Measurements from ENCODE around the gene DSP. TPM values are rescaled to one million over a fixed set of nuclear protein-coding genes. Genes with fewer than 3 reads are reported as not detected.

Gene DSP
- polyA plus RNA-seq, 1 donor (not counting 4 experiments of a cell fraction or from before 2014, with no cell fraction given): 255 TPM

DNA sequence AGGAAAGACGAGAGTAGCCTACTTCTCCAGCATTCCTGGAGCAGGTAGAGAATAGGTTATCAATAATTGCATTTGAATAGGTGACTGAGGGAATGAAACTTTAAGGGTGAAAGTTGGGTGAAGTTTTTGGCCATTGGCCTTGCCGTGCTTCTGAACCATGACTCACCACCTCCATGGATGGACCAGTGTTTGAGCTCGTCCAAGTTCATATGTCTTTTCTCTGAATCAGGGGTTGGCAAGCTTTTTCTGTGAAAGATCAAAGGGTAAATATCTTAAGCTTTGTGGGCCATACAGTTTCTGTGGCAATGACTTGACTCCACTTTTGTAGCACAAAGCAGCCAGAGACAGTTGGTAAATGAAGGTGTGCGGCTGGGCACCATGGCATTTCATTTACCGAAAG is 80.3 kb downstream of the DSP start:
- dilution Hi-C loops (cut with MboI; ENCODE audit: extremely low pct_ligation_motif_present, low sequenced_read_pairs): loop anchor here (25.0 kb wide), 1 partner anchor 334 kb away; no protein-coding TSS in a partner anchor
- no peaks in the 10 kb centered on the region for H4K20me1 ChIP-seq (ENCODE audit: control insufficient read depth, extremely low read depth, insufficient read depth, low read length)
- no peak overlapping the region for H3K9ac ChIP-seq (ENCODE audit: control insufficient read depth, extremely low read depth, insufficient read depth, low read length)
- no peaks in the 10 kb centered on the region for H3K9me1 ChIP-seq (ENCODE audit: control insufficient read depth, extremely low read depth, insufficient read depth, low read length)
- FAIRE-seq (no peak), DNase-seq (ENCODE audit: low read depth, low spot score) (no peak)
- no peaks in the 10 kb centered on the region for H3K9me3 ChIP-seq (ENCODE audit: control insufficient read depth, low read depth, low read length)
- TF ChIP-seq, protein P1, sequence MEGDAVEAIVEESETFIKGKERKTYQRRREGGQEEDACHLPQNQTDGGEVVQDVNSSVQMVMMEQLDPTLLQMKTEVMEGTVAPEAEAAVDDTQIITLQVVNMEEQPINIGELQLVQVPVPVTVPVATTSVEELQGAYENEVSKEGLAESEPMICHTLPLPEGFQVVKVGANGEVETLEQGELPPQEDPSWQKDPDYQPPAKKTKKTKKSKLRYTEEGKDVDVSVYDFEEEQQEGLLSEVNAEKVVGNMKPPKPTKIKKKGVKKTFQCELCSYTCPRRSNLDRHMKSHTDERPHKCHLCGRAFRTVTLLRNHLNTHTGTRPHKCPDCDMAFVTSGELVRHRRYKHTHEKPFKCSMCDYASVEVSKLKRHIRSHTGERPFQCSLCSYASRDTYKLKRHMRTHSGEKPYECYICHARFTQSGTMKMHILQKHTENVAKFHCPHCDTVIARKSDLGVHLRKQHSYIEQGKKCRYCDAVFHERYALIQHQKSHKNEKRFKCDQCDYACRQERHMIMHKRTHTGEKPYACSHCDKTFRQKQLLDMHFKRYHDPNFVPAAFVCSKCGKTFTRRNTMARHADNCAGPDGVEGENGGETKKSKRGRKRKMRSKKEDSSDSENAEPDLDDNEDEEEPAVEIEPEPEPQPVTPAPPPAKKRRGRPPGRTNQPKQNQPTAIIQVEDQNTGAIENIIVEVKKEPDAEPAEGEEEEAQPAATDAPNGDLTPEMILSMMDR (optimal IDR thresholded peaks at IDR 0.05 in 1 of 3, IDR thresholded peaks at IDR 0.05 in 1 of 3, conservative IDR thresholded peaks at IDR 0.05 in 1 of 3; ENCODE audit: extremely low read depth in 1 of 3, insufficient read depth in 2 of 3, low read length in 3 of 3): no peak
- TF ChIP-seq EZH2 (IDR thresholded peaks at IDR 0.05; ENCODE audit: low read length): no peak
- no peak overlapping the region for H3K27ac ChIP-seq (ENCODE audit: control insufficient read depth, insufficient read depth, low read length)
- no peak overlapping the region for H3K4me2 ChIP-seq (ENCODE audit: control insufficient read depth, extremely low read depth, insufficient read depth, low read depth, low read length)
- no peak overlapping the region for H3K4me3 ChIP-seq (ENCODE audit: control insufficient read depth in 2 of 3, extremely low read depth in 1 of 3, insufficient read depth in 2 of 3, low read depth in 1 of 3, low read length in 3 of 3)
- H2AFZ ChIP-seq (ENCODE audit: control insufficient read depth, low read length): no peak overlapping the region
- peaks cover 10% of the 10 kb centered on the region for H3K4me1 ChIP-seq (ENCODE audit: control insufficient read depth, extremely low read depth, insufficient read depth, low read length)
- H3K27me3 ChIP-seq (ENCODE audit: control insufficient read depth, extremely low read depth, insufficient read depth, low read length): no peaks in the 10 kb centered on the region
- no peaks in the 10 kb centered on the region for H3K36me3 ChIP-seq (ENCODE audit: control insufficient read depth in 2 of 2, extremely low read depth in 1 of 2, insufficient read depth in 2 of 2, low read length in 2 of 2)
- no peaks in the 10 kb centered on the region for H3K79me2 ChIP-seq (ENCODE audit: control insufficient read depth, insufficient read depth, low read length)

GRCh38 chr6:7624796-7625710 is 83.6 kb downstream of the DSP start:
- dilution Hi-C loops (cut with MboI; ENCODE audit: extremely low pct_ligation_motif_present, low sequenced_read_pairs): loop anchor here (25.0 kb wide), 1 partner anchor 338 kb away; no protein-coding TSS in a partner anchor
- no peak overlapping the region for H2AFZ ChIP-seq (ENCODE audit: control insufficient read depth, low read length)
- no peaks in the 10 kb centered on the region for H3K27me3 ChIP-seq (ENCODE audit: control insufficient read depth, extremely low read depth, insufficient read depth, low read length)
- no peaks in the 10 kb centered on the region for H3K9me3 ChIP-seq (ENCODE audit: control insufficient read depth, low read depth, low read length)
- no peak for FAIRE-seq
- H3K9ac ChIP-seq (ENCODE audit: control insufficient read depth, extremely low read depth, insufficient read depth, low read length): no peak overlapping the region
- no peak overlapping the region for H3K4me2 ChIP-seq (ENCODE audit: control insufficient read depth, extremely low read depth, insufficient read depth, low read depth, low read length)
- no peak for TF ChIP-seq EZH2 (IDR thresholded peaks at IDR 0.05; ENCODE audit: low read length)
- TF ChIP-seq, protein P1 (optimal IDR thresholded peaks at IDR 0.05 in 1 of 3, IDR thresholded peaks at IDR 0.05 in 1 of 3, conservative IDR thresholded peaks at IDR 0.05 in 1 of 3; ENCODE audit: extremely low read depth in 1 of 3, insufficient read depth in 2 of 3, low read length in 3 of 3): peak in 1 of 3 experiments; percentile 31
- no peak for DNase-seq (ENCODE audit: low read depth, low spot score)
- H3K27ac ChIP-seq (ENCODE audit: control insufficient read depth, insufficient read depth, low read length): no peak overlapping the region
- no peaks in the 10 kb centered on the region for H3K4me1 ChIP-seq (ENCODE audit: control insufficient read depth, extremely low read depth, insufficient read depth, low read length)
- H3K9me1 ChIP-seq (ENCODE audit: control insufficient read depth, extremely low read depth, insufficient read depth, low read length): no peaks in the 10 kb centered on the region
- no peak overlapping the region for H3K4me3 ChIP-seq (ENCODE audit: control insufficient read depth in 2 of 3, extremely low read depth in 1 of 3, insufficient read depth in 2 of 3, low read depth in 1 of 3, low read length in 3 of 3)
- H4K20me1 ChIP-seq (ENCODE audit: control insufficient read depth, extremely low read depth, insufficient read depth, low read length): no peaks in the 10 kb centered on the region
- no peaks in the 10 kb centered on the region for H3K36me3 ChIP-seq (ENCODE audit: control insufficient read depth in 2 of 2, extremely low read depth in 1 of 2, insufficient read depth in 2 of 2, low read length in 2 of 2)
- no peaks in the 10 kb centered on the region for H3K79me2 ChIP-seq (ENCODE audit: control insufficient read depth, insufficient read depth, low read length)

Data from keratinocyte (primary cell).